Right renal pelvis (tissue), 4 donors: ENCODE measurements around the gene TRIM49D1. TPM values are rescaled to one million over a fixed set of nuclear protein-coding genes. Genes with fewer than 3 reads are reported as not detected.
"Not testable (repeated sequence)": the region's sequence is repeated elsewhere in the genome, so short reads cannot be mapped to it uniquely, and the experiment has no call there.

Experiments
- DNase-seq, 4 donors: peaks; one replicate each; pipeline ENCODE4 v3.0.0-alpha.2; 2013; ENCODE audit warnings: low read depth in 4 of 4, low spot score in 3 of 4, missing footprints in 1 of 4
- polyA plus RNA-seq, 4 donors: library from polyadenylated mRNA; unstranded; fragments of 120-200 nt; gene quantifications; one replicate each; pipeline ENCODE4 v1.2.1, GENCODE V29; 2013; ENCODE audit not compliant: insufficient read length in 4 of 4

Gene TRIM49D1
- polyA plus RNA-seq: not detected

DNA sequence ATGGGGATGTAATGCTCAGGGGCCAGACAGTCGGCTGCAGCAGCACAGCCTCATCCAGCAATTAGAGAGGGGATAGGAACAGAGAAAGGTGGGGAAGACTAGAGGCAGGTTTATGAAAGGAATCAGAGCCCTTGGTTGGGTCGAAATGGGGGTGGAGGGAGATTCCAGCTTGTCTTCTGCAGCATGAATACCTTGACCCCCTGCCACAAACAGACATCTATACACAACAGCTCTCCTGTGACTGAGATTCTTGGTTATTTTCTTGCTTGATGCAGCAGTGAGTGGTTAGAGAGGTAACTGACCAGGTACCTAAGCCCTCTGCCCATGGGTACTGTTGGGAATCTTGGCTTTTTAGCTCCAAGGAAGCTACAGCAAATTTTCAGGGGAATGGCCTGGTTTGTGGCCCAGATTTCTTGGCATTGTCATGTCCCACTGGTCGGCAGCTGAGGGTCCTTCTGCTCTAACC lies at the start of gene TRIM49D1:
Gene TRIM49D1 (minus strand): TSS at position 51 of the 466 bp plus-strand sequence. CDS start 4,535 bp downstream, outside the sequence.
- DNase-seq: no peak

DNA sequence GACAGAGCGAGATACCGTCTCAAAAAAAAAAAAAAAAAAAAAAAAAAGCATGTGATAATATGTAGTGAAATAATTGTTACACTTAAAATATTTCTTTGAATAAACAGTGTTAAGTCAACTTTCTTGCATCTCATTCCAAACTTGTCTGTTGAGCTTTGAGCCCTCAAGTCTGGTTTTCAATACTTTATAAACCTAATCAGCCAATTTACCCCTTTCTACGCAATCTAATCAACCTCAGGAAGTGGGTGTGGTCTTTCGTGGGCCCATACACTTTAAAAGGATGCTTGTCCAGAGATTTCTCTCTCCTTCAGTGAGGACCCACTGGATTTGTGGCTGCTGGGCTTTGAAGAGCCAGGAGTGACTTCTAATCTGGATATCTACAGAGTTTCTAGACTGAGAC lies 43.7 kb upstream of the TRIM49D1 start, which contains the start of gene TRIM64:
Gene TRIM64 (plus strand): TSS at position 301 of the 400 bp plus-strand sequence. CDS start 2,467 bp downstream, outside the sequence.
- not testable (repeated sequence) for DNase-seq

GRCh38 chr11:89960833-89961232 lies 38.8 kb upstream of the TRIM49D1 start:
- DNase-seq: not testable (repeated sequence)

GRCh38 chr11:89923764-89924163 lies 1.7 kb upstream of the TRIM49D1 start, which contains the start of gene TRIM49D2:
Gene TRIM49D2, plus strand, starts transcription at chr11:89924064. Its CDS starts 2,698 bp downstream, at chr11:89926762.
- not testable (repeated sequence) for DNase-seq

DNA sequence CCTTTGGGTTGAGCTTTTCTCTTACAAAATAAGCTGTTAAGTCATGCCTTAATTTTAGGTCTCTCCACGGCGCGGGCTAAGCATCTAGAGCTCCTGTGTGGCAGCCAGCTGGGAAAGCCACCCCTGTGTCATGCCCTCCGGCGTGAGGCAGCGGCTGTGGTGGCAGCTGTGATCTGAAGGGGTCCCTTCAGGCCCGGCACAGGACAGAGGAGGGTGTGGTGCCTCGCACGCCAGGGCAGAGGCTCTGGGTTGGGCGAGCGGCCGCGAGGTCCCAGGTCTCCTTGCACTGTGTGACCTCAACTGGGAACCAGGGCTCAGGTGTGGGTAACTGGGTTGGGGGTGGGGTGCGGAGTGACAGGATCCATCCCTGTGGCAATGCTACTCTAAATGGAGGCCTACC lies 21.2 kb downstream of the TRIM49D1 start:
- not testable (repeated sequence) for DNase-seq

GRCh38 chr11:89893245-89893644 lies 28.8 kb downstream of the TRIM49D1 start:
- DNase-seq: not testable (repeated sequence)

- DNase-seq: not testable (repeated sequence)
These were observed 44.5 kb downstream of the TRIM49D1 start for GRCh38 chr11:89877511-89877910.

GRCh38 chr11:89872588-89872987 lies 49.5 kb downstream of the TRIM49D1 start:
- DNase-seq: not testable (repeated sequence)

DNA sequence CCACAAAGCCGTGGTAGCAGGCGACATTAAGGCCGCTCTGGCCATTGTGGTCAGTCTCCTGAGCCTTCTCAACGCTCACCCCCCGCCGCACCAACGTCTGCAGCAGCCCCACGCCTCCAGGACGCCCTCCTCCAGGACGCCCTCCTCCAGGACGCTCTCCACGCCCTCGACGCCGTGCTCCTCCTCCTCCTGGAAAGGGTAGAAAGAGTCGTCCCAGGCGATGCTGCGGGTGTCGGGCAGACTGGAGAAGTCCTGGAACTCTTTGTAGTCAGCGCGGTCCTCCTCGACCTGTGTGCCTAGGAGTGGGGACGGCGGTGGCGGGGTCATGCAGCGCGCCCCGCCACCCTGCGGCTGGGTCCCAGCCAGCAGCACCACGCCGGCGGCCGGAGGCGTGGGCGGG lies 56.8 kb downstream of the TRIM49D1 start:
- DNase-seq: not testable (repeated sequence)

DNA sequence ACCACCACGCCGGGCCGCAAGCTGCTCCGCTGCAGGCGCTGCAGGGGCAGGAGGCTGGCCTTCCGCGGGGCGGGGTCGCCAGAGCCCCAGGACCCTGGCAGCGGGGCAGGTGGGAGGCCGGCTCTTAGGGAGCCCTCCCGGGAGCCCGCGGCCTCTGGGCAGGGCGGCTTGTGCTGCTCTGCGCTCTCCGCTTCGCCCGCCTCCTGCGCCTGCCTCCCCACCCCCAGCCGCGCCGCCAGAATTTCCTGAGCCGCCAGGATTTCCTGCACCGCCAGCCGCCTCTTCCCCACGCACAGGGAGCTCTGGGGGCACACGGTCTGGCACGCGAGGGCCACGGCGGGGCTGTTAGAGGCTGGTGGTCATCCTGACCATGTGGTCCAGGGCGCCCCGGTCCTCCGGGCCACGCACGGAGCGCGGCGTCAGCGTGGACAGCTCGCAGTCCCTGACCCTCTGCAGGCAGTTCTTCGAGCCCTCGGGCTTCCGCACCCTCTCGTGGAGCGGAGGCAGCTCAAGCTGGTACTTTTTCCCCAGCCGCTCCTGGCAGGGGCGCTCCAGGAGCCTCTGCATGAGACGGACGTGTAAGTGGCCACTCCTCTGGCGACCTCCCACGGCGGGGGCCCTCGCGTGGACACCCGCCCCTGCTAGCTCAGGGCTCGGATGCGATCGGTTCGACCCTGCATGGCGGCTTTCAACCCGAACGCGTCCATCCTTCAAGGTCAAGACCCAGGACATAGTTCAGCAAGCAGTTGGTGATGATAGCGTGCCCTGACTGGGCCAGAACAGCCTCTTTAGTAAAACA lies 57.9 kb downstream of the TRIM49D1 start:
- DNase-seq: peak in 1 of 4 donors; percentile 5

Other genes starting within 250 kb of the TRIM49D1 start
- gene TRIM77, start 211.9 kb downstream of the TRIM49D1 start, polyA plus RNA-seq: not detected
- not detected for gene TRIM49, start 113.7 kb downstream of the TRIM49D1 start, polyA plus RNA-seq
- under 1 TPM in 1 of 4 donors, not detected in 3; 0.05 TPM for gene TRIM64B, start 43.8 kb downstream of the TRIM49D1 start, polyA plus RNA-seq
- not detected for gene TRIM49D2, start 1.8 kb upstream of the TRIM49D1 start, polyA plus RNA-seq
- not detected for gene TRIM64, start 43.8 kb upstream of the TRIM49D1 start, polyA plus RNA-seq
- gene TRIM49C, start 108.9 kb upstream of the TRIM49D1 start, polyA plus RNA-seq: not detected
- not detected for gene UBTFL1, start 163.7 kb upstream of the TRIM49D1 start, polyA plus RNA-seq
- 10 to 100 TPM; 18.5 to 30.0 (median 26.5) TPM for gene NAALAD2, start 212.4 kb upstream of the TRIM49D1 start, polyA plus RNA-seq